Non-pigmented ciliary epithelial cell (primary cell): ENCODE data around the gene PFKFB1.

Experiments used
- DNase-seq: peaks from one replicate; pipeline ENCODE4 v3.0.0-alpha.2; 2010; ENCODE audit warnings: low read depth

Gene PFKFB1

GRCh38 chrX:54994099-54994498 lies at the start of gene PFKFB1:
Gene PFKFB1, minus strand, starts transcription at chrX:54994188. Its CDS starts 181 bp downstream, at chrX:54994007.
- DNase-seq = no peak

- no peak for DNase-seq
Measured at GRCh38 chrX:55041514-55041913, 47.5 kb upstream of the PFKFB1 start.

GRCh38 chrX:55039471-55039870 lies 45.5 kb upstream of the PFKFB1 start:
- DNase-seq = no peak

- no peak for DNase-seq
Measured at GRCh38 chrX:55033429-55033828, 39.4 kb upstream of the PFKFB1 start.

- DNase-seq = no peak
Measured at GRCh38 chrX:55030271-55031205, 36.5 kb upstream of the PFKFB1 start, which contains the start of gene ALAS2. Gene ALAS2, minus strand, starts transcription at chrX:55030977. Its CDS starts 4,977 bp downstream, at chrX:55026000.

GRCh38 chrX:55029291-55029690 lies 35.3 kb upstream of the PFKFB1 start:
- DNase-seq = no peak

- DNase-seq = no peak
Measured at GRCh38 chrX:55028611-55029010, 34.6 kb upstream of the PFKFB1 start.

GRCh38 chrX:55028040-55028439 lies 34.1 kb upstream of the PFKFB1 start:
- no peak for DNase-seq

GRCh38 chrX:55026840-55027239 lies 32.9 kb upstream of the PFKFB1 start:
- no peak for DNase-seq

- DNase-seq = no peak
Measured at GRCh38 chrX:55026143-55026542, 32.2 kb upstream of the PFKFB1 start.

GRCh38 chrX:55014897-55015299 lies 20.9 kb upstream of the PFKFB1 start:
- no peak for DNase-seq

- no peak for DNase-seq
Measured at GRCh38 chrX:55011294-55011693, 17.3 kb upstream of the PFKFB1 start.

GRCh38 chrX:55008571-55009358 lies 14.8 kb upstream of the PFKFB1 start:
- DNase-seq = no peak

GRCh38 chrX:55007656-55008055 lies 13.7 kb upstream of the PFKFB1 start:
- peak; percentile 27 for DNase-seq

GRCh38 chrX:55006827-55007621 lies 13.0 kb upstream of the PFKFB1 start:
- DNase-seq = no peak

GRCh38 chrX:55005256-55005655 lies 11.3 kb upstream of the PFKFB1 start:
- DNase-seq = no peak

GRCh38 chrX:55004231-55004630 lies 10.2 kb upstream of the PFKFB1 start:
- no peak for DNase-seq

- peak; percentile 74 for DNase-seq
Measured at GRCh38 chrX:54999717-55000598, 6.0 kb upstream of the PFKFB1 start, which contains the start of gene APEX2. Gene APEX2, plus strand, starts transcription at chrX:55000363. Its CDS starts 60 bp downstream, at chrX:55000423.

- no peak for DNase-seq
Measured at GRCh38 chrX:54995621-54996020, 1.6 kb upstream of the PFKFB1 start.

GRCh38 chrX:54994668-54995351 lies 822 bp upstream of the PFKFB1 start:
- DNase-seq = no peak
